ENCODE data around the gene FERMT3. TPM values are rescaled to one million over a fixed set of nuclear protein-coding genes. Genes with fewer than 3 reads are reported as not detected.
A peak's percentile ranks its signal among the peaks of the same experiment; 100 is the strongest.

The FERMT3 gene
- total RNA-seq, 1 donor from 2014 or later, result 9.7 TPM

- no peak for ATAC-seq
- DNase-seq (ENCODE audit: low spot score), result no peak
Observed at GRCh38 chr11:64232182-64232966, 25.9 kb downstream of the FERMT3 start.

DNA sequence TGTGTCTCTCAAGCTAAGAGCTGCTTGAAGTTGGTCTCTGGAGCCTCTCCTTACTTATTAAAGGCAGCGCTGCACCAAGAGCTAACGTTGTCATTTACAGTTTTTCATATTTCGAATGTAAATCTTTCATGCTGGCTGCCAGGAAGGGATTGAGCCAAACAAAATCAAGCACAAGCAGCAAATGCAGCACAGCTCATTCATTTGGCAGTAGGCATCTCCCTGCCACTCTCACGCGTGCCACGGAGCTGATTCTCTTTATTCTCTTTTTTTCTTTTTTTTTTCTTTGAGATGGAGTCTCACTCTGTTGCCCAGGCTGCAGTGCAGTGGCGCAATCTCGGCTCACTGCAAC, 26.4 kb downstream of the FERMT3 start:
- DNase-seq (ENCODE audit: low spot score) (no peak), ATAC-seq (no peak)

DNA sequence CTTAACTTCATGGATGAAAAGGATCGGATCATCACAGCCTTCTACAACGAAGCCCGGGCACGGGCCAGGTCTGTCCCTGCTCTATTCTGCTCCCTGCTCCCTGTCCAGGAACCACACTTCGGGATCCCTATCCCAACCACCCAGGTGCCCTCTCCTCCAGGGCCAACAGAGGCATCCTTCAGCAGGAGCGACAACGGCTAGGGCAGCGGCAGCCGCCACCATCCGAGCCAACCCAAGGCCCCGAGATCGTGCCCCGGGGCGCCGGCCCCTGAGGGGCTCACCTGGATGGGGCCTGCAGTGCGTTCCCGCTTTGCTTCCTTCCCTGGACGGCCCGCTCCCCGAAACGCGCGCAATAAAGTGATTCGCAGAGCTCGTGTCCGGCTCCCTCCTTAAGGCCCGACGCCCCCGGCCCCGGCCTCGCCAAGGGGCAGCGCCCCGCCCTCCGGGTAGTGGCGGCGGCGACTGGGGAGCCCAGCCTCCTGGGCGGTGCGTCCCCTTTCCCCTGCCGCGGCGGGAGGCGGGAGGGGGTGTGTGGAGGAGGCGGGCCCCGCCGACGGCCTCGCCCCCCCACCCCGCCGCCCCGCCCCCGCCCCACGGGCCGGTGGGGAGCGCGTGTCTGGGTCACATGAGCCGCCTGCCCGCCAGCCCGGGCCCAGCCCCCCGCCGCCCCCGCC, 27.5 kb downstream of the FERMT3 start, which contains the start of gene VEGFB:
Gene VEGFB, plus strand, starts transcription at position 672 of the 674 bp plus-strand sequence. CDS start 250 bp downstream, outside the sequence.
- peak; percentile 76 for DNase-seq (ENCODE audit: low spot score)

DNA sequence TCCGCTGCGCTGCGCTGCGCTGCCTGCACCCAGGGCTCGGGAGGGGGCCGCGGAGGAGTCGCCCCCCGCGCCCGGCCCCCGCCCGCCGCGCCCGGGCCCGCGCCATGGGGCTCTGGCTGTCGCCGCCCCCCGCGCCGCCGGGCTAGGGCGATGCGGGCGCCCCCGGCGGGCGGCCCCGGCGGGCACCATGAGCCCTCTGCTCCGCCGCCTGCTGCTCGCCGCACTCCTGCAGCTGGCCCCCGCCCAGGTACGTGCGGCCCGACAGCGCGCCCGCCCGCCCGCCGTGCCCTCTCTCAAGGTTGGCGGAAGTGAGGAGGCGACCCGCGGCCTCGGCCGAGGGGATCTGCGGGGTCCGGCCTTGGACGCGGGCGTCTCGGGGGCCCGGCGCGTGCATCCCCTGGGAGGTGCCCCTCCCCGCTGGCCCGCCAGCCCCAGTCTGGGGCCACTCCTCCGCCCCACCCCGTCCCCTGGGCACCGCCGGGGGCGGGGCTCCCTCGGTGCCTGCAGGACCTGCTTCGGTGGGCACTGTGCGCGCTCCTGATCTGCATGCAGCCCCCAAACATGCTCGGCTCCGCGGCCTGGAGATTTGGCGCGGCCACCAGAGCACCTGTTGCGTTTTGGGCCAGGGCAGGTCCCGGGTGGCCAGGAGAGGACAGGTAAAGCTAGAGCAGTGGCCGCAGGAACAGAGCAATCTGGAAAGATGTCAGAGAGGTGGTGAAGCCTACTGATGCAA, 28.3 kb downstream of the FERMT3 start:
- DNase-seq (ENCODE audit: low spot score), result no peak
- ATAC-seq, result peak; percentile 39

More for the DNA sequence above, 27.5 kb downstream of the FERMT3 start, which contains the start of gene VEGFB:
- ATAC-seq, result peak; percentile 58

DNA sequence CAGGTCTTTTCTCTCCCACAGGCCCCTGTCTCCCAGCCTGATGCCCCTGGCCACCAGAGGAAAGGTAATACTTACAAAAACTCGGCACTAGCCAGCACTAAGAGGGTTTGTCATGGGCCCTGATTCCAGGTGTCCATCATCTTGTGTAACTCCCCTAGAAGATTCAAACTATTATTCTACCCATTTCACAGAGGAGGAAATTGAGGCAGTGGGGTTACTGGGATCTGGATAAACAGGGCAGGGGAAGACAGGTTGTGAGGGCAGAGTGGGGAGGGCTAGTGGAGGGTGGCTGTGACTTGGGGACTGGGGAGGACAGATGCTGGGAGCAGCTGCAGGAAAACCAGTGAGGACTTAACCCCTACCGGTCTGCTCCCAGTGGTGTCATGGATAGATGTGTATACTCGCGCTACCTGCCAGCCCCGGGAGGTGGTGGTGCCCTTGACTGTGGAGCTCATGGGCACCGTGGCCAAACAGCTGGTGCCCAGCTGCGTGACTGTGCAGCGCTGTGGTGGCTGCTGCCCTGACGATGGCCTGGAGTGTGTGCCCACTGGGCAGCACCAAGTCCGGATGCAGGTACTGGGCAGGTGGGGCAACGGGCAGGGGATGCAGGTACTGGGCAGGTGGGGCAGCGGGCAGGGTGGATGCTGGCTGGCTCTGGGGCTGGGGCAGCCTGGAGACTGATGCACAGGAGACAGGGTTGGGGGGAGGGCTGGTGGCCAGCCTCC, 29.1 kb downstream of the FERMT3 start:
- ATAC-seq, result no peak
- DNase-seq (ENCODE audit: low spot score), result no peak

DNA sequence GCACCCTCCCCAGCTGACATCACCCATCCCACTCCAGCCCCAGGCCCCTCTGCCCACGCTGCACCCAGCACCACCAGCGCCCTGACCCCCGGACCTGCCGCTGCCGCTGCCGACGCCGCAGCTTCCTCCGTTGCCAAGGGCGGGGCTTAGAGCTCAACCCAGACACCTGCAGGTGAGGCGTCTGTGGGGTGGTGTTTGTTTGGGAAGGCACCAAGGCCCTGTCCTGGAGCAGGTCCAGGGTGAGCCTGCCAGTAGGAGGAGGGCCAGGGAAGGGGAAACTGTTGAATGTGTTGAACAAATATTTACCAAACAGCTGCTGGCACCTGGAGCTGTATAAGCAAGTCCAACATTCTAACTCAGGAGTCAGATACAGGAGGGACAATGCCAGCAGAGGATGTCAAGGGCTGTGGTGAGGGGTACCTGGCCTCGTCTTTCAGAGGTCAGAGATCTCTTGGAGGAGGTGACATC, 31.0 kb downstream of the FERMT3 start:
- ATAC-seq (peak; percentile 41), DNase-seq (ENCODE audit: low spot score) (peak; percentile 97)

- ATAC-seq (no peak), DNase-seq (ENCODE audit: low spot score) (no peak)
Observed at GRCh38 chr11:64238076-64238475, 31.6 kb downstream of the FERMT3 start.

- DNase-seq (ENCODE audit: low spot score) (no peak), ATAC-seq (no peak)
Observed at GRCh38 chr11:64238999-64239398, 32.5 kb downstream of the FERMT3 start.

GRCh38 chr11:64239662-64240434, 33.3 kb downstream of the FERMT3 start:
- ATAC-seq (no peak), DNase-seq (ENCODE audit: low spot score) (no peak)

DNA sequence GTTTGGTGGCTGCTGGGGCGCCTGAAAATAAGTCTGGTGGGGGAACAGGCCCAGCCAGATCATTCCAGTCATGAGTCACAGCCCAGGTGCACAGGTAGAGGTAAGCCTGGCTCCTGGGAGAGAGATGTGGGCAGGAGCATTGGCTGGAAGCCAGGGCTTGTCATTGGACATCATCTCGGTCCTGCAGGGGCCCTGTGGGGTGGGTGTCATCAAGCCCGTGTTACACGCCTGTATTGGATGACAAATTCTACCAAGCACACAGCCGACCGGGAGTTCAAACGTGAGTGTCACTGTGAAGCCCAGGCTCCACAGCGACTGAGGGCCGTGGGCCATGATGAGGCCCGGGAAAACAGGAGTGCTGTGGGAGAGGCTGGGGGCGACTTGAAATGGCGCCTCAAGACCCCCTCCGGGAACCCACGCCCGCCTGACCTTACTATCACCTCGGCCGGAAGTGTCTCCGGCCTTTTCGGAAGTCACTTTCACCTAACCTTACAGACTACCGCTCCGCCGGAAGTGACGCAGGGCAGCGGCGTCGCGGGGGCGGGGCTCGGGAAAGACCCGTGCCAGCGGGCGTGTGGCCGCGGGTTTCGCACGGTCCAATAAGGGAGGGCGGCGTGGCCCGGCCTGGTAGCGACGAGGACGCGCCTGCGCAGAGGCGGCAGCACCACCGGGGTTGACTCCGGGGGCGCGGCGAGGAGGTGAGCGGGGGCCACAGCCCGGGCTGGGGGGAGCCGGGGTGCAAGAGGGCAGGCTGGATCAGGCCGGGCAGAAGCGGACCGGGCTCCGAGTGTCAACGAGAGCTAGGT, 34.1 kb downstream of the FERMT3 start, which contains the start of gene FKBP2:
Gene FKBP2, plus strand, starts transcription at position 661 of the 806 bp plus-strand sequence. CDS start 1,293 bp downstream, outside the sequence.
- ATAC-seq (peak; percentile 64), DNase-seq (ENCODE audit: low spot score) (peak; percentile 99)

DNA sequence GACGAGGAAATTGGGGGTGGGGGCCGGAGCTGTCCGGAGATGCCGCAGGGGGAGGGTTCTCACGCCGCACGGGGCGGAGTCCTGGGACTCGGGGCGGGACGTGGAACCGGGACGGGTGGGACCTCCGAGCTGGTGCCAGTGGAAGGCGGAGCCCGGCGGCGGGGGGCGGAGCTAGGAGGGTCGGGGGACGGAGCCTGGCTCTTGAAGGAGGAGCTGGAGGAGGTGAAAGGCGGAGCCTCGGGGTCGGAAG, 34.6 kb downstream of the FERMT3 start:
- peak; percentile 100 for DNase-seq (ENCODE audit: low spot score)
- peak; percentile 78 for ATAC-seq

GRCh38 chr11:64241491-64242374, 35.2 kb downstream of the FERMT3 start:
- ATAC-seq, result peak; percentile 26
- peak; percentile 77 for DNase-seq (ENCODE audit: low spot score)

GRCh38 chr11:64243236-64243854, 36.8 kb downstream of the FERMT3 start:
- ATAC-seq, result no peak
- no peak for DNase-seq (ENCODE audit: low spot score)

DNA sequence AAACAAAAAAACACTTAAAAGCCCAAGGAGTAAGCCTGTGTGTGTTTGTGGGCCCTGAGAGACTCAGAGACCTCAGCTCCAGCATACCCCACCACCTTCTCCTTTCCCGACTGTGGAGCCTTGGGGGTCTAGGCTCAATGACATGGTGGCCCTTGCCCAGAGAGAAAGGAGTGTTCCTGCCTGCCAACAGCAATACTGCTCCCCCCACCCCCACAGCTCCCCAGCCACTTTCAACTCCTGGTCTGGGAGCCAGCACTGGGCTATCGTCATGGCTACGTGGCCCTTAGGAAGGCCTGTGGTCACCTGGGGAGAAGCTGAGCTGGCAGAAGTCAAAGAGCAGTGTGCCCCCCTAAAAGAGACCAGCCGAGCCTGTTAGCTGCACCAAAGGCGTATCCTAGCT, 37.6 kb downstream of the FERMT3 start:
- ATAC-seq (no peak), DNase-seq (ENCODE audit: low spot score) (no peak)

DNA sequence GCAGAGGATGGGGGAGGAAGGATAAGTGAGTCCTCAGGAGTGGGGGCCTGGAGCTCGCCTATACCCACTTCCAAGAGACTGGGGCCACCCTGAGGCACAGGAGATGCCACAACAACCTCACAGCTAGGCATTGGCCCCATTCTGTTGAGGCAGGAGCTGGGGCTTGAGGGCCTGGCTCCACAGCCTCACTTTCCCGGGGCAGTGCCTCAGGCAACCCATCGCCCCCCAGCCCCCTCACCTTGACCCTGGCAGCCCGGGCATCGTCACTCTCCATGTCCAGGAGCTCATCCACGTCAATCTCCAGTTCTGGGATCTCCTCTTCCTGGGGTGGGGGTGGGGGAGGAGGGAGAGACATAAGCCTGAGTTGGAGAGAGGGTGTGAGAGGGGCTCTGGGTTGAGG, 38.4 kb downstream of the FERMT3 start:
- DNase-seq (ENCODE audit: low spot score) (no peak), ATAC-seq (no peak)

DNA sequence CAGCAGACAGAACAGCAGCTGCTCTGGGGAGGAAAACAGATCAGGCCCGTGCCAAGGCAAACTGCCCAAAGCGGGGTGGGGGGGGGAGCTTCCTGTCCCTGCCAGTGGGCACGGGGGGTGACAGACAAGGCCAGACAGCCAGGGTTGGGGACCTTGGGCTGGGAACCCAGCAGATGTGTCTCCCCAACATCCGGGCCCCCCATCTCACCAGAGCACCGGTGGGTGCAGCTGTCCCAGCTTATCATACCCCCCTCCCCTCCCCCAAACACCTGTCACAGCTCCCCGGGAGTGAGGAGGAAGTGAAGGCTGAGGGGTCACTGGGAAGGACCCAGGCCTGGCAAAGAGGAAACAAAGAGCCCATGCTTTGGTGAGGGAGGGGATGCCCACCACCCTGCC, 38.9 kb downstream of the FERMT3 start:
- ATAC-seq, result no peak
- DNase-seq (ENCODE audit: low spot score), result peak; percentile 68

- ATAC-seq, result peak; percentile 3
- peak; percentile 67 for DNase-seq (ENCODE audit: low spot score)
Observed at GRCh38 chr11:64245797-64246620, 39.5 kb downstream of the FERMT3 start.
